ENCODE measurements around the gene NEAT1.
A peak's percentile ranks its signal among the peaks of the same experiment; 100 is the strongest.
"Not testable (repeated sequence)": the region's sequence is repeated elsewhere in the genome, so short reads cannot be mapped to it uniquely, and the experiment has no call there.

NEAT1 gene

GRCh38 chr11:65452806-65453490 lies 30.4 kb downstream of the NEAT1 start:
- no peak for DNase-seq (ENCODE audit: low read depth, low spot score)
- TF ChIP-seq ZNF274 (IDR thresholded peaks at IDR 0.05; ENCODE audit: low read depth, low read length) (no peak), YY1 (IDR thresholded peaks at IDR 0.05; ENCODE audit: insufficient read depth, insufficient read length) (no peak), SUZ12 (IDR thresholded peaks at IDR 0.05; ENCODE audit: extremely low read depth, insufficient read depth, insufficient read length) (no peak)
- H3K9me3 ChIP-seq (ENCODE audit: insufficient read depth, low read length) = peaks cover 11% of the 10 kb centered on the region; the same call in 1 of the 2 replicates
- peaks cover 32% of the 10 kb centered on the region for H3K27me3 ChIP-seq (ENCODE audit: insufficient read depth, insufficient read length)
- H3K4me3 ChIP-seq (ENCODE audit: insufficient read length, low read depth) = no peak overlapping the region
- H3K36me3 ChIP-seq (ENCODE audit: insufficient read depth, insufficient read length, low read length) = no peaks in the 10 kb centered on the region
- H3K9ac ChIP-seq (ENCODE audit: insufficient read length, low read depth) = no peak overlapping the region
- H3K4me1 ChIP-seq (ENCODE audit: insufficient read depth, insufficient read length) = peaks cover 6% of the 10 kb centered on the region

- Histone ChIP-seq H3K4me3 (ENCODE audit: insufficient read length, low read depth) (no peak overlapping the region), H3K9me3 (ENCODE audit: insufficient read depth, low read length) (peaks cover 11% of the 10 kb centered on the region; the same call in 1 of the 2 replicates), H3K36me3 (ENCODE audit: insufficient read depth, insufficient read length, low read length) (no peaks in the 10 kb centered on the region), H3K27me3 (ENCODE audit: insufficient read depth, insufficient read length) (peaks cover 44% of the 10 kb centered on the region), H3K4me1 (ENCODE audit: insufficient read depth, insufficient read length) (peaks cover 3% of the 10 kb centered on the region), H3K9ac (ENCODE audit: insufficient read length, low read depth) (no peak overlapping the region)
- no peak for DNase-seq (ENCODE audit: low read depth, low spot score)
- TF ChIP-seq YY1 (IDR thresholded peaks at IDR 0.05; ENCODE audit: insufficient read depth, insufficient read length) (no peak), ZNF274 (IDR thresholded peaks at IDR 0.05; ENCODE audit: low read depth, low read length) (no peak), SUZ12 (IDR thresholded peaks at IDR 0.05; ENCODE audit: extremely low read depth, insufficient read depth, insufficient read length) (no peak)
Measured at GRCh38 chr11:65454311-65454695, 31.7 kb downstream of the NEAT1 start.

- H3K27me3 ChIP-seq (ENCODE audit: insufficient read depth, insufficient read length) = peaks cover 44% of the 10 kb centered on the region
- H3K4me1 ChIP-seq (ENCODE audit: insufficient read depth, insufficient read length) = peaks cover 3% of the 10 kb centered on the region
- DNase-seq (ENCODE audit: low read depth, low spot score) = no peak
- no peak overlapping the region for H3K9ac ChIP-seq (ENCODE audit: insufficient read length, low read depth)
- H3K4me3 ChIP-seq (ENCODE audit: insufficient read length, low read depth) = no peak overlapping the region
- H3K36me3 ChIP-seq (ENCODE audit: insufficient read depth, insufficient read length, low read length) = no peaks in the 10 kb centered on the region
- peaks cover 8% of the 10 kb centered on the region; the same call in 1 of the 2 replicates for H3K9me3 ChIP-seq (ENCODE audit: insufficient read depth, low read length)
- no peak for TF ChIP-seq YY1 (IDR thresholded peaks at IDR 0.05; ENCODE audit: insufficient read depth, insufficient read length)
- TF ChIP-seq SUZ12 (IDR thresholded peaks at IDR 0.05; ENCODE audit: extremely low read depth, insufficient read depth, insufficient read length) = no peak
- TF ChIP-seq ZNF274 (IDR thresholded peaks at IDR 0.05; ENCODE audit: low read depth, low read length) = no peak
Measured at GRCh38 chr11:65454696-65455456, 32.3 kb downstream of the NEAT1 start.

- TF ChIP-seq SUZ12 (IDR thresholded peaks at IDR 0.05; ENCODE audit: extremely low read depth, insufficient read depth, insufficient read length) (no peak), YY1 (IDR thresholded peaks at IDR 0.05; ENCODE audit: insufficient read depth, insufficient read length) (no peak), ZNF274 (IDR thresholded peaks at IDR 0.05; ENCODE audit: low read depth, low read length) (no peak)
- no peak for DNase-seq (ENCODE audit: low read depth, low spot score)
- Histone ChIP-seq H3K4me1 (ENCODE audit: insufficient read depth, insufficient read length) (peaks cover 6% of the 10 kb centered on the region), H3K36me3 (ENCODE audit: insufficient read depth, insufficient read length, low read length) (no peaks in the 10 kb centered on the region), H3K9ac (ENCODE audit: insufficient read length, low read depth) (no peak overlapping the region), H3K9me3 (ENCODE audit: insufficient read depth, low read length) (no peaks in the 10 kb centered on the region), H3K27me3 (ENCODE audit: insufficient read depth, insufficient read length) (peaks cover 59% of the 10 kb centered on the region), H3K4me3 (ENCODE audit: insufficient read length, low read depth) (no peak overlapping the region)
Measured at GRCh38 chr11:65456418-65456817, 33.8 kb downstream of the NEAT1 start.

DNA sequence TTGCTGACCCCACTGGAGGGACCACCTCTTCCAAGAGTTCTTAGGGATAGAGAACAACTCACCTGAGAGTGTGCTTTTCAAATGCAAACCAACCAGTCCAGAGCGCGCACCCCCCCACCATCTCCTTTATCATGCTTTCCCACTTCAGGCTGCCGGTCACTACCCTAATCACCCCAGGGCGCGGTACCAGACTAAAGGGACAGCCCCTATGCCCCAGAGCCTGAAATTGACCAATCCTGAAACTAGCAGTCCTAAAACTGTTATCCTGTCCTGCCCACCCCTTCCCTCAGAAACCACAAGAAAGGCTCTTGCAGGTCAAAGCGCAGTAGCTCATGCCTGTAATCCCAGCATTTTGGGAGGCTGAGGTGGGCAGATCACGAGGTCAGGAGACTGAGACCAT lies 37.0 kb downstream of the NEAT1 start:
- no peak for TF ChIP-seq YY1 (IDR thresholded peaks at IDR 0.05; ENCODE audit: insufficient read depth, insufficient read length)
- no peak for TF ChIP-seq ZNF274 (IDR thresholded peaks at IDR 0.05; ENCODE audit: low read depth, low read length)
- Histone ChIP-seq H3K4me3 (ENCODE audit: insufficient read length, low read depth) (no peak overlapping the region), H3K4me1 (ENCODE audit: insufficient read depth, insufficient read length) (peaks cover 6% of the 10 kb centered on the region)

GRCh38 chr11:65465471-65465870 lies 42.9 kb downstream of the NEAT1 start:
- H3K4me3 ChIP-seq (ENCODE audit: insufficient read length, low read depth); DNase-seq (ENCODE audit: low read depth, low spot score); H3K36me3 ChIP-seq (ENCODE audit: insufficient read depth, insufficient read length, low read length); H3K9ac ChIP-seq (ENCODE audit: insufficient read length, low read depth); H3K4me1 ChIP-seq (ENCODE audit: insufficient read depth, insufficient read length); H3K9me3 ChIP-seq (ENCODE audit: insufficient read depth, low read length): not testable (repeated sequence)
- H3K27me3 ChIP-seq (ENCODE audit: insufficient read depth, insufficient read length) = peaks cover 30% of the 10 kb centered on the region

More for the DNA sequence above, 37.0 kb downstream of the NEAT1 start:
- no peaks in the 10 kb centered on the region for H3K36me3 ChIP-seq (ENCODE audit: insufficient read depth, insufficient read length, low read length)
- no peak overlapping the region for H3K9ac ChIP-seq (ENCODE audit: insufficient read length, low read depth)
- H3K9me3 ChIP-seq (ENCODE audit: insufficient read depth, low read length) = no peaks in the 10 kb centered on the region
- DNase-seq (ENCODE audit: low read depth, low spot score) = peak; percentile 59
- H3K27me3 ChIP-seq (ENCODE audit: insufficient read depth, insufficient read length) = peaks cover 68% of the 10 kb centered on the region

GRCh38 chr11:65467306-65467705 lies 44.7 kb downstream of the NEAT1 start:
- not testable (repeated sequence) for H3K9ac ChIP-seq (ENCODE audit: insufficient read length, low read depth); H3K4me3 ChIP-seq (ENCODE audit: insufficient read length, low read depth); DNase-seq (ENCODE audit: low read depth, low spot score); H3K9me3 ChIP-seq (ENCODE audit: insufficient read depth, low read length); H3K36me3 ChIP-seq (ENCODE audit: insufficient read depth, insufficient read length, low read length); H3K4me1 ChIP-seq (ENCODE audit: insufficient read depth, insufficient read length)
- H3K27me3 ChIP-seq (ENCODE audit: insufficient read depth, insufficient read length) = peaks cover 13% of the 10 kb centered on the region
